Measurements from ENCODE around the gene C1orf174.

- TF ChIP-seq CTCF (IDR thresholded peaks at IDR 0.05) = no peak
- TF ChIP-seq POLR2A (IDR thresholded peaks at IDR 0.05) = no peak
These were observed 4.2 kb upstream of the C1orf174 start for GRCh38 chr1:3904006-3904842.
